Thoracic aorta (tissue), 2 donors: ENCODE results near the gene MDM1. TPM values are rescaled to one million over a fixed set of nuclear protein-coding genes. Genes with fewer than 3 reads are reported as not detected.

ENCODE experiments used
- ATAC-seq: fragments of 150-250 bp; one replicate; pipeline ENCODE4 v1.8.0; 2017; ENCODE audit warnings: low read depth; ENCODE audit not compliant: insufficient number of reproducible peaks, low FRiP score
- DNase-seq: peaks from one replicate; pipeline ENCODE4 v3.0.0-alpha.2; 2020; ENCODE audit warnings: low spot score
- H3K27ac ChIP-seq, 2 donors: fragments of 200-600 bp; sonication (generic); 1 replicate in 1 of 2; 2 replicates in 1 of 2; pipeline ENCODE4 v1.5.1; 2016; ENCODE audit warnings: mild to moderate bottlenecking in 2 of 2, moderate library complexity in 2 of 2
- H3K27me3 ChIP-seq: fragments of 200-600 bp; sonication (generic); replicated peaks from 2 replicates; pipeline ENCODE4 v1.6.0; 2016; ENCODE audit warnings: mild to moderate bottlenecking; ENCODE audit not compliant: insufficient read depth
- H3K36me3 ChIP-seq: fragments of 200-600 bp; sonication (generic); one replicate; pipeline ENCODE4 v1.5.1; 2016
- H3K4me1 ChIP-seq, 2 donors: fragments of 200-600 bp; sonication (generic); 1 replicate in 1 of 2; 2 replicates in 1 of 2; pipeline versions ENCODE4 v1.5.1 to v1.6.0; 2016; ENCODE audit warnings: low read depth in 2 of 2, mild to moderate bottlenecking in 1 of 2; ENCODE audit not compliant: control insufficient read depth in 1 of 2
- H3K4me3 ChIP-seq: fragments of 200-600 bp; sonication (generic); 2 replicates; pipeline ENCODE4 v1.5.1; 2016; ENCODE audit warnings: mild to moderate bottlenecking
- H3K9me3 ChIP-seq: fragments of 200-600 bp; sonication (generic); 2 replicates; pipeline ENCODE4 v1.5.1; 2016
- CTCF ChIP-seq: fragments of 200-600 bp; sonication (generic); IDR thresholded peaks from one replicate; pipeline ENCODE4 v1.5.1; 2019; ENCODE audit warnings: antibody characterized with exemption
- total RNA-seq, 2 donors: library from RNA; depleted of rRNA; stranded (reverse); fragments of >200 nt; gene quantifications; one replicate each; pipeline versions ENCODE4 v1.1.0 to v1.2.3, GENCODE V29; 2016

MDM1 gene
- 10 to 100 TPM; 13.4 to 17.1 TPM for total RNA-seq

- H3K27me3 ChIP-seq = no peaks in the 10 kb centered on the region
- no peak for TF ChIP-seq CTCF
- H3K4me1 ChIP-seq = peaks cover 0 to 11% of the 10 kb centered on the region in 2 donors
- no peaks in the 10 kb centered on the region for H3K9me3 ChIP-seq
- H3K36me3 ChIP-seq = no peaks in the 10 kb centered on the region
- DNase-seq = peak; percentile 95
- ATAC-seq = peak; percentile 100
- H3K4me3 ChIP-seq = peak within 1 kb of the TSS; percentile 85
- H3K27ac ChIP-seq = peak within 1 kb of the TSS; percentile 26 to 49
Measured at GRCh38 chr12:68331869-68332727, at the start of gene MDM1. TSS of gene MDM1 (minus strand) at chr12:68332362. CDS start at chr12:68332245, 117 bp downstream.

GRCh38 chr12:68381476-68382219, 49.5 kb upstream of the MDM1 start:
- DNase-seq (no peak), ATAC-seq (no peak)
- H3K4me1 ChIP-seq = peaks cover 0 to 4% of the 10 kb centered on the region in 2 donors
- no peak overlapping the region for H3K4me3 ChIP-seq
- H3K27ac ChIP-seq = no peak overlapping the region
- H3K9me3 ChIP-seq = no peaks in the 10 kb centered on the region
- no peak for TF ChIP-seq CTCF
- H3K27me3 ChIP-seq = no peaks in the 10 kb centered on the region
- H3K36me3 ChIP-seq = no peaks in the 10 kb centered on the region

GRCh38 chr12:68378872-68379606, 46.9 kb upstream of the MDM1 start:
- no peak for TF ChIP-seq CTCF
- no peaks in the 10 kb centered on the region for H3K9me3 ChIP-seq
- H3K4me1 ChIP-seq = peaks cover 0 to 4% of the 10 kb centered on the region in 2 donors
- no peak overlapping the region for H3K4me3 ChIP-seq
- no peak for ATAC-seq
- no peaks in the 10 kb centered on the region for H3K27me3 ChIP-seq
- H3K27ac ChIP-seq = no peak overlapping the region
- DNase-seq = no peak
- no peaks in the 10 kb centered on the region for H3K36me3 ChIP-seq

GRCh38 chr12:68377881-68378280, 45.7 kb upstream of the MDM1 start:
- Histone ChIP-seq H3K27me3 (no peaks in the 10 kb centered on the region), H3K9me3 (no peaks in the 10 kb centered on the region), H3K4me1 (peaks cover 0 to 4% of the 10 kb centered on the region in 2 donors), H3K4me3 (no peak overlapping the region), H3K27ac (no peak overlapping the region), H3K36me3 (no peaks in the 10 kb centered on the region)
- DNase-seq (no peak), ATAC-seq (no peak)
- no peak for TF ChIP-seq CTCF
